WTC11 (cell line): ENCODE results near the gene GRB10. TPM values are rescaled to one million over a fixed set of nuclear protein-coding genes. Genes with fewer than 3 reads are reported as not detected.
"Not testable (repeated sequence)": the region's sequence is repeated elsewhere in the genome, so short reads cannot be mapped to it uniquely, and the experiment has no call there.

Source experiments
- ATAC-seq: fragments of 200-7000 bp; cut with Tn5 transposase; 2 replicates; pipeline ENCODE4 v1.10.0; 2021; ENCODE audit warnings: mild to moderate bottlenecking, moderate library complexity
- CTCF ChIA-PET: fragments of 300-600 bp; sonication (Branson Sonifier 250); formaldehyde crosslinking; loops from one replicate; lab custom pipeline; 2021; ENCODE audit warnings: antibody characterized with exemption; lab: Charles Lee
- POLR2A ChIA-PET: fragments of 350-600 bp; sonication (Branson Sonifier 250); formaldehyde crosslinking; loops from one replicate; lab custom pipeline; 2021; ENCODE audit warnings: antibody characterized with exemption; lab: Charles Lee
- DNase-seq: peaks from one replicate; pipeline ENCODE4 v3.0.0; 2021; ENCODE audit warnings: low spot score
- H3K27ac Mint-ChIP-seq: 2 replicates; pipeline ENCODE4 v1.8.0; 2021; ENCODE audit warnings: mixed read lengths
- H3K27me3 Mint-ChIP-seq: 2 replicates; pipeline ENCODE4 v1.8.0; 2021; ENCODE audit warnings: low read depth, mild to moderate bottlenecking, moderate library complexity, mixed read lengths
- H3K36me3 Mint-ChIP-seq: 2 replicates; pipeline ENCODE4 v1.8.0; 2021; ENCODE audit warnings: mixed read lengths
- H3K4me1 Mint-ChIP-seq: 2 replicates; pipeline ENCODE4 v1.8.0; 2022; ENCODE audit warnings: mixed read lengths
- H3K4me3 Mint-ChIP-seq: 2 replicates; pipeline ENCODE4 v1.8.0; 2021; ENCODE audit warnings: mild to moderate bottlenecking, moderate library complexity, mixed read lengths
- H3K9me3 Mint-ChIP-seq: 2 replicates; pipeline ENCODE4 v1.8.0; 2021; ENCODE audit warnings: mixed read lengths
- CBFB ChIP-seq: sonication (generic); formaldehyde crosslinking; IDR thresholded peaks from 2 replicates; pipeline ENCODE4 v1.8.1; 2022; ENCODE audit warnings: mild to moderate bottlenecking, low read depth, missing genetic modification reagents
- ESRRA ChIP-seq: sonication (generic); formaldehyde crosslinking; IDR thresholded peaks from 2 replicates; pipeline ENCODE4 v1.8.1; 2022; ENCODE audit warnings: mild to moderate bottlenecking, missing genetic modification reagents, borderline replicate concordance
- GRHL2 ChIP-seq: fragments of 250-450 bp; sonication (Bioruptor Pico); IDR thresholded peaks from 2 replicates; pipeline ENCODE4 v1.8.0; 2022; ENCODE audit warnings: mild to moderate bottlenecking, moderate library complexity; ENCODE audit not compliant: insufficient replicate concordance, severe bottlenecking
- GTF2I ChIP-seq: fragments of 250-450 bp; sonication (Bioruptor Pico); conservative IDR thresholded peaks from 2 replicates; pipeline ENCODE4 v1.4.0; 2021; ENCODE audit warnings: mild to moderate bottlenecking
- NFATC4 ChIP-seq: fragments of 250-450 bp; sonication (Bioruptor Pico); IDR thresholded peaks from 2 replicates; pipeline ENCODE4 v1.9.0; 2021; ENCODE audit warnings: mild to moderate bottlenecking
- NR3C1 ChIP-seq: sonication (generic); formaldehyde crosslinking; conservative IDR thresholded peaks from 2 replicates; pipeline ENCODE4 v1.8.1; 2023; ENCODE audit warnings: low read depth, mild to moderate bottlenecking, missing genetic modification reagents
- RELA ChIP-seq: sonication (generic); formaldehyde crosslinking; IDR thresholded peaks from 2 replicates; pipeline ENCODE4 v1.8.1; 2022; ENCODE audit warnings: missing genetic modification reagents, mild to moderate bottlenecking, borderline replicate concordance
- RORB ChIP-seq: fragments of 250-450 bp; sonication (Bioruptor Pico); IDR thresholded peaks from 2 replicates; pipeline ENCODE4 v1.9.0; 2021; ENCODE audit warnings: mild to moderate bottlenecking
- ZNF219 ChIP-seq: sonication (generic); formaldehyde crosslinking; IDR thresholded peaks from 2 replicates; pipeline ENCODE4 v1.8.0; 2023; ENCODE audit warnings: missing genetic modification reagents, mild to moderate bottlenecking, borderline replicate concordance
- ZNF396 ChIP-seq: fragments of 250-450 bp; sonication (Bioruptor Pico); IDR thresholded peaks from 2 replicates; pipeline ENCODE4 v1.8.0; 2021; ENCODE audit warnings: mild to moderate bottlenecking, moderate library complexity, borderline replicate concordance
- ZNF671 ChIP-seq: fragments of 250-450 bp; sonication (Bioruptor Pico); IDR thresholded peaks from 2 replicates; pipeline ENCODE4 v1.8.0; 2021; ENCODE audit warnings: mild to moderate bottlenecking
- total RNA-seq: library from RNA; stranded (reverse); gene quantifications from 3 replicates; pipeline ENCODE4 v1.2.3, GENCODE V29; 2021
- TF ChIP-seq, protein P1 (sequence below): sonication (generic); formaldehyde crosslinking; IDR thresholded peaks from 2 replicates; pipeline ENCODE4 v1.8.0; 2023; ENCODE audit warnings: mild to moderate bottlenecking, missing genetic modification reagents
- TF ChIP-seq, protein P2 (sequence below): sonication (generic); formaldehyde crosslinking; IDR thresholded peaks from 2 replicates; pipeline ENCODE4 v1.8.1; 2023; ENCODE audit warnings: mild to moderate bottlenecking, missing genetic modification reagents, moderate library complexity
- TF ChIP-seq, protein P3 (sequence below): sonication (generic); formaldehyde crosslinking; IDR thresholded peaks from 2 replicates; pipeline ENCODE4 v1.8.0; 2022; ENCODE audit warnings: missing genetic modification reagents
- TF ChIP-seq, protein P4 (sequence below): sonication (generic); formaldehyde crosslinking; IDR thresholded peaks from 2 replicates; pipeline ENCODE4 v1.8.0; 2023; ENCODE audit warnings: missing genetic modification reagents
- TF ChIP-seq, protein P5 (sequence below): fragments of 250-450 bp; sonication (Bioruptor Pico); IDR thresholded peaks from 2 replicates; pipeline ENCODE4 v1.9.0; 2021; ENCODE audit warnings: mild to moderate bottlenecking, borderline replicate concordance
- TF ChIP-seq, protein P6 (sequence below): sonication (generic); formaldehyde crosslinking; IDR thresholded peaks from 2 replicates; pipeline ENCODE4 v1.8.0; 2022; ENCODE audit warnings: mild to moderate bottlenecking, missing genetic modification reagents

GRB10 gene
- total RNA-seq, 1 experiment from 2014 or later, result 103 TPM

DNA sequence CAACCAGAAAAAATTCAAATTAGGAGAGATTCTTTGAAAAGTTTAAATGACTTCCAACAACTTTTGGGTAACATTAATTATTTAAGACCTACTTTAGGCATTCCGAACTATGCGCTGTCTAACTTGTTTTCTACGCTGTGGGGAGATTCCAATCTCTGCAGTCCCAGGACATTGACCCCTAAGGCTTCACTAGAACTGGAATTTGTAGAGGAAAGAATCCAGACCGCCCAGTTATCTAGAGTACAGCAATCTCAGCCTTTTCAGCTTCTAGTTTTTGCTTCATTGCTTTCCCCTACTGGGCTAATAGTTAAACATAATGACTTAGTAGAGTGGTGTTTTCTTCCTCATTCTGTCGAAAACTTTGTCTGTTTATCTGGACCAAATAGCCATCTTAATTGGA lies 202.6 kb downstream of the GRB10 start (continued):
- TF ChIP-seq, protein P1, sequence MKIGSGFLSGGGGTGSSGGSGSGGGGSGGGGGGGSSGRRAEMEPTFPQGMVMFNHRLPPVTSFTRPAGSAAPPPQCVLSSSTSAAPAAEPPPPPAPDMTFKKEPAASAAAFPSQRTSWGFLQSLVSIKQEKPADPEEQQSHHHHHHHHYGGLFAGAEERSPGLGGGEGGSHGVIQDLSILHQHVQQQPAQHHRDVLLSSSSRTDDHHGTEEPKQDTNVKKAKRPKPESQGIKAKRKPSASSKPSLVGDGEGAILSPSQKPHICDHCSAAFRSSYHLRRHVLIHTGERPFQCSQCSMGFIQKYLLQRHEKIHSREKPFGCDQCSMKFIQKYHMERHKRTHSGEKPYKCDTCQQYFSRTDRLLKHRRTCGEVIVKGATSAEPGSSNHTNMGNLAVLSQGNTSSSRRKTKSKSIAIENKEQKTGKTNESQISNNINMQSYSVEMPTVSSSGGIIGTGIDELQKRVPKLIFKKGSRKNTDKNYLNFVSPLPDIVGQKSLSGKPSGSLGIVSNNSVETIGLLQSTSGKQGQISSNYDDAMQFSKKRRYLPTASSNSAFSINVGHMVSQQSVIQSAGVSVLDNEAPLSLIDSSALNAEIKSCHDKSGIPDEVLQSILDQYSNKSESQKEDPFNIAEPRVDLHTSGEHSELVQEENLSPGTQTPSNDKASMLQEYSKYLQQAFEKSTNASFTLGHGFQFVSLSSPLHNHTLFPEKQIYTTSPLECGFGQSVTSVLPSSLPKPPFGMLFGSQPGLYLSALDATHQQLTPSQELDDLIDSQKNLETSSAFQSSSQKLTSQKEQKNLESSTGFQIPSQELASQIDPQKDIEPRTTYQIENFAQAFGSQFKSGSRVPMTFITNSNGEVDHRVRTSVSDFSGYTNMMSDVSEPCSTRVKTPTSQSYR, result no peak
- TF ChIP-seq ESRRA (CRISPR knock-in tag) (no peak), ZNF671 (CRISPR knock-in tag) (no peak), NR3C1 (CRISPR knock-in tag) (no peak), ZNF396 (CRISPR knock-in tag) (no peak)
- TF ChIP-seq, protein P2, sequence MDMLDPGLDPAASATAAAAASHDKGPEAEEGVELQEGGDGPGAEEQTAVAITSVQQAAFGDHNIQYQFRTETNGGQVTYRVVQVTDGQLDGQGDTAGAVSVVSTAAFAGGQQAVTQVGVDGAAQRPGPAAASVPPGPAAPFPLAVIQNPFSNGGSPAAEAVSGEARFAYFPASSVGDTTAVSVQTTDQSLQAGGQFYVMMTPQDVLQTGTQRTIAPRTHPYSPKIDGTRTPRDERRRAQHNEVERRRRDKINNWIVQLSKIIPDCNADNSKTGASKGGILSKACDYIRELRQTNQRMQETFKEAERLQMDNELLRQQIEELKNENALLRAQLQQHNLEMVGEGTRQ (CRISPR knock-in tag), result no peak
- TF ChIP-seq, protein P3, sequence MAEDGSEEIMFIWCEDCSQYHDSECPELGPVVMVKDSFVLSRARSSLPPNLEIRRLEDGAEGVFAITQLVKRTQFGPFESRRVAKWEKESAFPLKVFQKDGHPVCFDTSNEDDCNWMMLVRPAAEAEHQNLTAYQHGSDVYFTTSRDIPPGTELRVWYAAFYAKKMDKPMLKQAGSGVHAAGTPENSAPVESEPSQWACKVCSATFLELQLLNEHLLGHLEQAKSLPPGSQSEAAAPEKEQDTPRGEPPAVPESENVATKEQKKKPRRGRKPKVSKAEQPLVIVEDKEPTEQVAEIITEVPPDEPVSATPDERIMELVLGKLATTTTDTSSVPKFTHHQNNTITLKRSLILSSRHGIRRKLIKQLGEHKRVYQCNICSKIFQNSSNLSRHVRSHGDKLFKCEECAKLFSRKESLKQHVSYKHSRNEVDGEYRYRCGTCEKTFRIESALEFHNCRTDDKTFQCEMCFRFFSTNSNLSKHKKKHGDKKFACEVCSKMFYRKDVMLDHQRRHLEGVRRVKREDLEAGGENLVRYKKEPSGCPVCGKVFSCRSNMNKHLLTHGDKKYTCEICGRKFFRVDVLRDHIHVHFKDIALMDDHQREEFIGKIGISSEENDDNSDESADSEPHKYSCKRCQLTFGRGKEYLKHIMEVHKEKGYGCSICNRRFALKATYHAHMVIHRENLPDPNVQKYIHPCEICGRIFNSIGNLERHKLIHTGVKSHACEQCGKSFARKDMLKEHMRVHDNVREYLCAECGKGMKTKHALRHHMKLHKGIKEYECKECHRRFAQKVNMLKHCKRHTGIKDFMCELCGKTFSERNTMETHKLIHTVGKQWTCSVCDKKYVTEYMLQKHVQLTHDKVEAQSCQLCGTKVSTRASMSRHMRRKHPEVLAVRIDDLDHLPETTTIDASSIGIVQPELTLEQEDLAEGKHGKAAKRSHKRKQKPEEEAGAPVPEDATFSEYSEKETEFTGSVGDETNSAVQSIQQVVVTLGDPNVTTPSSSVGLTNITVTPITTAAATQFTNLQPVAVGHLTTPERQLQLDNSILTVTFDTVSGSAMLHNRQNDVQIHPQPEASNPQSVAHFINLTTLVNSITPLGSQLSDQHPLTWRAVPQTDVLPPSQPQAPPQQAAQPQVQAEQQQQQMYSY (CRISPR knock-in tag), result no peak
- TF ChIP-seq, all 79 proteins: peak for 0

DNA sequence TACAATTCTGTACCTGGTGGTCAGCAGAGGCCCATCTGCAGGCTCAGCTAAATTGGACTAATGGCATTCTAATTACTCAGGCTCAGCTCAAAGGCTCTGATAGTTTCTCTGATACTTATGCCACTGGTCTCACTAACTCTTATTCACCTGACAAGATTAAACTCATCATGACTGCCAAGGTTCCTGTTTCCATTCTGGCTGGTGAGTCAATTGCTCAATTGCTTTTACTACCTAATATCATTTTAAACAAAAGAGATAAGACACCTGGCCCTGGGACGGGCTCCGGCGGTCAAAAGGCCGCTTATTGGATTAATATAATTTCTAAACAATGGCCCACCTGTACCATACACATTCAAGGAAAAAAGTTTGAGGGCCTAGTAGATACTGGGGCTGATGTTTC lies 204.6 kb downstream of the GRB10 start:
- CTCF ChIA-PET, result interaction anchor here (0.7 kb wide), 1 partner anchor 11 kb away, joined by 4 read pairs; no protein-coding TSS in a partner anchor
- POLR2A ChIA-PET, H3K4me3 Mint-ChIP-seq, H3K27ac Mint-ChIP-seq, DNase-seq, H3K27me3 Mint-ChIP-seq, ATAC-seq: not testable (repeated sequence)
- peaks cover 37% of the 10 kb centered on the region for H3K36me3 Mint-ChIP-seq
- H3K4me1 Mint-ChIP-seq, result peaks cover 10% of the 10 kb centered on the region
- peaks cover 71% of the 10 kb centered on the region for H3K9me3 Mint-ChIP-seq

DNA sequence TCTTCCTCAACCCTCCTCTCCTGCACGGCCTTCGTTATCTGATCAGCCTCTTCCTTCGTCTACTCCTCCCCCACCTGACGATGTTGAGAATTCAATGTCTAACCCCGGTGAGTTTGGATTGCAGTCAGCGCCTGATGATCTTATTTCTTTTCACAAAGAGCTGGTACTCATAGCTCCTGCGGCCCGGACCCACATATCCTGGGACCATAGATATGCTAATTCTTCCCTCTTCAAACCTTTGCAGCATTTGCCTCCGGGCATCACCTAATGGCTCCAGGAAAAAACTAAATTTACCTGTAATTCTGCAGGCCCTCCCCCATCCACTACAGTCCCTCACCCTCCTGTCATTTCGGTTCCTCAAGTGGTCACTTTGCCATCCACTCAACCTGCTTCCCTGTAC lies 205.1 kb downstream of the GRB10 start:
- ChIA-PET POLR2A (no interaction called here), CTCF (interaction anchor here (0.7 kb wide), 1 partner anchor 11 kb away, joined by 4 read pairs; no protein-coding TSS in a partner anchor)
- peak overlapping the region; percentile 15; the same call in 1 of the 2 replicates for H3K27ac Mint-ChIP-seq
- H3K27me3 Mint-ChIP-seq, result peaks cover 7% of the 10 kb centered on the region
- peaks cover 32% of the 10 kb centered on the region for H3K36me3 Mint-ChIP-seq
- H3K9me3 Mint-ChIP-seq, result peaks cover 66% of the 10 kb centered on the region
- ATAC-seq (peak; percentile 75), DNase-seq (no peak)
- peaks cover 10% of the 10 kb centered on the region for H3K4me1 Mint-ChIP-seq
- no peak overlapping the region for H3K4me3 Mint-ChIP-seq
- TF ChIP-seq GRHL2 (CRISPR knock-in tag) (no peak), RELA (CRISPR knock-in tag) (no peak), RORB (no peak), ZNF219 (CRISPR knock-in tag) (no peak), GTF2I (CRISPR knock-in tag) (no peak), CBFB (CRISPR knock-in tag) (no peak), NFATC4 (no peak)
- TF ChIP-seq, protein P4, sequence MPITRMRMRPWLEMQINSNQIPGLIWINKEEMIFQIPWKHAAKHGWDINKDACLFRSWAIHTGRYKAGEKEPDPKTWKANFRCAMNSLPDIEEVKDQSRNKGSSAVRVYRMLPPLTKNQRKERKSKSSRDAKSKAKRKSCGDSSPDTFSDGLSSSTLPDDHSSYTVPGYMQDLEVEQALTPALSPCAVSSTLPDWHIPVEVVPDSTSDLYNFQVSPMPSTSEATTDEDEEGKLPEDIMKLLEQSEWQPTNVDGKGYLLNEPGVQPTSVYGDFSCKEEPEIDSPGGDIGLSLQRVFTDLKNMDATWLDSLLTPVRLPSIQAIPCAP (CRISPR knock-in tag), result no peak
- TF ChIP-seq, protein P5, sequence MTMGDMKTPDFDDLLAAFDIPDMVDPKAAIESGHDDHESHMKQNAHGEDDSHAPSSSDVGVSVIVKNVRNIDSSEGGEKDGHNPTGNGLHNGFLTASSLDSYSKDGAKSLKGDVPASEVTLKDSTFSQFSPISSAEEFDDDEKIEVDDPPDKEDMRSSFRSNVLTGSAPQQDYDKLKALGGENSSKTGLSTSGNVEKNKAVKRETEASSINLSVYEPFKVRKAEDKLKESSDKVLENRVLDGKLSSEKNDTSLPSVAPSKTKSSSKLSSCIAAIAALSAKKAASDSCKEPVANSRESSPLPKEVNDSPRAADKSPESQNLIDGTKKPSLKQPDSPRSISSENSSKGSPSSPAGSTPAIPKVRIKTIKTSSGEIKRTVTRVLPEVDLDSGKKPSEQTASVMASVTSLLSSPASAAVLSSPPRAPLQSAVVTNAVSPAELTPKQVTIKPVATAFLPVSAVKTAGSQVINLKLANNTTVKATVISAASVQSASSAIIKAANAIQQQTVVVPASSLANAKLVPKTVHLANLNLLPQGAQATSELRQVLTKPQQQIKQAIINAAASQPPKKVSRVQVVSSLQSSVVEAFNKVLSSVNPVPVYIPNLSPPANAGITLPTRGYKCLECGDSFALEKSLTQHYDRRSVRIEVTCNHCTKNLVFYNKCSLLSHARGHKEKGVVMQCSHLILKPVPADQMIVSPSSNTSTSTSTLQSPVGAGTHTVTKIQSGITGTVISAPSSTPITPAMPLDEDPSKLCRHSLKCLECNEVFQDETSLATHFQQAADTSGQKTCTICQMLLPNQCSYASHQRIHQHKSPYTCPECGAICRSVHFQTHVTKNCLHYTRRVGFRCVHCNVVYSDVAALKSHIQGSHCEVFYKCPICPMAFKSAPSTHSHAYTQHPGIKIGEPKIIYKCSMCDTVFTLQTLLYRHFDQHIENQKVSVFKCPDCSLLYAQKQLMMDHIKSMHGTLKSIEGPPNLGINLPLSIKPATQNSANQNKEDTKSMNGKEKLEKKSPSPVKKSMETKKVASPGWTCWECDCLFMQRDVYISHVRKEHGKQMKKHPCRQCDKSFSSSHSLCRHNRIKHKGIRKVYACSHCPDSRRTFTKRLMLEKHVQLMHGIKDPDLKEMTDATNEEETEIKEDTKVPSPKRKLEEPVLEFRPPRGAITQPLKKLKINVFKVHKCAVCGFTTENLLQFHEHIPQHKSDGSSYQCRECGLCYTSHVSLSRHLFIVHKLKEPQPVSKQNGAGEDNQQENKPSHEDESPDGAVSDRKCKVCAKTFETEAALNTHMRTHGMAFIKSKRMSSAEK (CRISPR knock-in tag), result no peak
- TF ChIP-seq, protein P6, sequence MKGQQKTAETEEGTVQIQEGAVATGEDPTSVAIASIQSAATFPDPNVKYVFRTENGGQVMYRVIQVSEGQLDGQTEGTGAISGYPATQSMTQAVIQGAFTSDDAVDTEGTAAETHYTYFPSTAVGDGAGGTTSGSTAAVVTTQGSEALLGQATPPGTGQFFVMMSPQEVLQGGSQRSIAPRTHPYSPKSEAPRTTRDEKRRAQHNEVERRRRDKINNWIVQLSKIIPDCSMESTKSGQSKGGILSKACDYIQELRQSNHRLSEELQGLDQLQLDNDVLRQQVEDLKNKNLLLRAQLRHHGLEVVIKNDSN, result no peak
- TF ChIP-seq, protein P1, result no peak
